Anterior cingulate cortex (tissue), 58 donors: Measurements from ENCODE around the gene COLQ.
"Not testable (repeated sequence)": the region's sequence is repeated elsewhere in the genome, so short reads cannot be mapped to it uniquely, and the experiment has no call there.

Source experiments
- DNase-seq, 58 donors: peaks; one replicate each; lab custom pipeline; 2025; lab: John Stamatoyannopoulos, UW

Gene COLQ

DNA sequence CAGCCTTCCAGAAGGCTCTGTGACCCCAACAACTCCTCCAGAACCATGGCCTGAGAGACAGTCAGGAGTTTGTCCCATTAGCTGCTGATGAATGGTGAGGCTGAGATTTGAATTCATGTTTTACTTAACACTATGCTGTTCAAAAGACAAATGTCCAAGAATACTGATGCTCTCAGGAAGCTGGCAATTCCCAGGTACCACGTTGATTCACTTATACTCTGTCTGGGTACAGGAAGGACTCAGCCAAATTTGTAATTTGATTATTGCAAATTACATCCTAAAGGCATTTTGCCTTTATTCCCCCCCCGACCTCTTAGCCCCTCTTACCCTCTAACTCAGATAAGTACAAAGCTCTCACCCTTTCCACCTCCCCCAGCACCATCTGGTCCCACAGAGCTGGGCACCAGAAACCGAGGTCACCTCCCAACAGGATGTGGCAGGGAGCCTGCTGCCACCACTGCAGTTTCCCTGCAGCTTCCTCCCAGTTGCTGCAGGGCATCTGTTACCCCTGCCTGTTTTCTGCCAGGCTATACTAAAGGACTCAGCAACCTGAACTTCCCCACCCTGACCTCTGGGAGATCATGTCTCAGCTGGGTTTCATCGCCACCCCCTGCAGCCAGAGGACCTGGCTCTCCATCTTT is 60.5 kb downstream of the COLQ start:
- DNase-seq = no peak

DNA sequence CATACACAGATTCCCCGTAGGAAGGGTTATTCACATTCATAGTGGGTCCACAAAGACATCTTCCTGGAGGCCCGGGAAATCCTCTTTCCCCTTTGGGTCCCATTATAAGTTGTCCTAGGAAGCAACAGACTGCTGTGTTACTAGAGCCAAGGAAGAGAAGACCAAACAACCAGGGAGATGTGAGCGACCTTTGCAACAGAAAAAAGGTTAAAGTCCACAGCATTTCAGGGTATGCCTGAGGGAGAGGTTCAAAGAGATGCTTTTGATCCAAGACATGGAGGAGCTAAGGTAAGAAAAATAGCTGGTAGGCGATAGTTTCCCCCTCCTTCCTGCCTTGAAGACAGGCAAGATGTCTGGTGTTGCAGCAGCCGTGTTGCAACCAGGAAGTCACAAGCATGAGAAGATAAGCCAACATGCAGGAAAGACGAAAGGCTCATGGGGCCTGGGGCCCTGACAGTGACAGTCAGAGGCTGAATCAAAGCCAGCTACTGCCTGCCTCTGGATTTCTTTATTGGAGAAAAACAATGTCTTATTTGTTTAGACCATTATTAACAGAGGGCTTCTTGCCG is 63.2 kb downstream of the COLQ start:
- DNase-seq = no peak

DNA sequence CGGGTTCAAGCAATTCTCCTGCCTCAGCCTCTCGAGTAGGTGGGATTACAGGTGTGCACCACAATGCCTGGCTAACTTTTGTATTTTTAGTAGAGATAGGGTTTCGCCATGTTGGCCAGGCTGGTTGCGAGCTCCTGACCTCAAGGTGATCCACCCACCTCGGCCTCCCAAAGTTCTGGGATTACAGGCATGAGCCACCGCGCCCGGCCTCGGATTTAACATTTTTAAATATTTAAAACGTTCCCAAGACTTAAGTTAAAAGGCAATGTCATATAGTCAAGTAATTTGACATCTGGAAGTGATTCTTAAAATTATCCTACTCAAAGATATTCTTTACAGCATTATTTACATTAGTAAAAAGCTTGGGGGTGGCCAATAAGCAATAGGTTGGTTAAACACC is 64.6 kb downstream of the COLQ start:
- not testable (repeated sequence) for DNase-seq

DNA sequence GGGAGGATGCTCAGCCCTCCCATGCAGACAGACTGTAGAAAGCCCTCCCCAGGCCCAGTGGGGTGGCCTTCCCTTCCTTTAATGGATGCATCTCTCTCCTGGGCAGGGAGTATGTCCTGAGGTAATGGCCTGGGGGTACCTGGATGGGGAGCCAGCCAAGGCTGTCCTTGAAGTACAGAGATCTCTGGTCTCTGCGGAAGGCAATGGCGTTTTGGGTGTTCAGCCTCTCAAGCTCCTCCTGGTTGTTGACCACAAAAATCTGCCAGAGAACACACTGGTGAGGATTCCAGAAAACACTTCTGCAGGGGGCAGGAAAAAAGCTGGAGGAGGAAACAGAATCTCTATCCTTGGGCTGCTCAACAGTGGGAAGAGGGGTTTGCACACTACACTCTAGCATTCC is 65.2 kb downstream of the COLQ start:
- no peak for DNase-seq

DNA sequence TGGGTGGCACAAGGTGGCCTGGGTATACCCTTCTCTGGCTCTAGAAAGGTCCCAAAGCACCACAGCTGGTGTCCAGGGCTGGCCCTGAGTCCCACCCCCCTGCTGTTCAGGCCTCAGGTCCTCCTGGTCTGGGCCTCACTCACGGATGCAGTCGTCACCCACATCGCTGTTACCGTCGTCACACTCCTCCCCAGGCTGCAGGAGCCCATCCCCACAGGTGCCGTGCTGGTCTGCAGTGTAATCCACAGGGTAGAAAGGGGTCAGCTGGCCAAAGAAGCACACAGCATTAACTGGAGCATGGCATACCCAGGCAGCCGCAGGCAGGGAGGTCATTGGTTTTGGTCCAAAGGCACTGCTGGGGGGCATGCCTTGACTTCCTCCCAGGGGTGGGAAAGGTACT is 65.8 kb downstream of the COLQ start:
- no peak for DNase-seq

DNA sequence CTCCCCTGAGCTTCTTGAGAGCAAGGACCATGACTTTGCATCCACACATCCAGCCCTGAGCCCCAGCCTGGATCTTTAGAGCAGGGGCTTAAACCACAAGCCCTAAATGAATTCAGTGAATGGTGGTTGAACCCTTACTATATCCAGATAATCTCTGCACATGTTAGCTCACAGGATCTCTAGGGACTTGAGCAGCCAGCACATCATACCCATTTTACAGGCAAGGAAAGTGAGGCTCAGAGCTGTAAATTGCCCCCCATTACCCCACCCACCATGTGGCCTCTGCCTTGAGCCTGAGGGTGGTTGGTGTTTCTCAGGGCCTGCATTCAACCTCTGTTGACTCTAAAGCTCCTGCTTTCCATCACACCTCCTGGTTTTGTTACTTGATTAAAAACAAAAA is 66.5 kb downstream of the COLQ start:
- DNase-seq = no peak

DNA sequence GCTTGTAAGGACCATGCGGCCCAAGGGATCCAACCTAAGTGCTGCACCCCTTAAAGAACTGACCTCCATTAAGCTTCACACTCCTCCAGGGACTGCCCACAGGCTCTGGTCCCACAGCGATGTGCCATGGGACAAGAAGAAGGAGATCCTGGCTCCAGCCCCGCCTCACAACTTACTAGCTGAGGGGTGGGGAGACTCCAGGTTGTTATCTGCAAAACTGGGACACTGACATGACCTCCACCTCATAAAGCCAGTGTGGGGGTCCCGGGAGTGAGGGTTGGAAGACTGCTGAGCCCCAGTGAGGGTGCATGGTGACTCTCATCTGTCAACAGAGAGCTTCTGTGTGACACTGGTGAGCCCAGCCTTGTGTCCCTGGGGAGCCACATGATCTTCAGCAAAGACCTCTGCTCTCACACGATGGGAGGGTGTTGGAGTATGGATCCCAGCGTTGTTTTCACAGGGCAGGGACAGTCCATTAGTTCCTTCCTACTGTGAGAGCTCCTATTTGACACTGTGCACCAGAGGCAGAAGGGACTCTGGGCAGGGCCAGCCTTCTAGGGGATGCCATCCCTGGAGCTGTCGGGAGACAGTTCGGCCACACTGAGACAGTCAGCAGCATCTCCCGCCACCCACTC is 67.4 kb downstream of the COLQ start:
- DNase-seq = no peak

DNA sequence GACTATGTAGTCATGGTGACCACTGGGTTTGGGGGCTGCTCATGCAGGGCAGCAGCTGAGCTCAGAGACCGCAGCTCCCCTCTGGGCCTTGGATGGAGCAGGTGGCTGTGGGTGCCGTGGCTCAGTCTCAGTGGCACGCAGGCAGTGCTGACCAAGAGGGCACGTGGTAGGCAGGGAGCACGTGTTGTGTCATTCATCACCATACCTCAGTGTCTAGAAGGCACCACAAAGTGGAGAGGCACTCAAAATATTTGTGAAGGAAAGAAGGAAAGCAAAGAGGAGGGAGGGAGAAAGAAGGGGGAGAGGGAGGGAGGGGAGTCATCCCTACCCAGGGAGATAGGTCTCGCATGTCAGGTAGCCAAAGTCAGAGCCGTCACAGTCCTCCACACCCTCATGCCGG is 68.0 kb downstream of the COLQ start:
- no peak for DNase-seq

DNA sequence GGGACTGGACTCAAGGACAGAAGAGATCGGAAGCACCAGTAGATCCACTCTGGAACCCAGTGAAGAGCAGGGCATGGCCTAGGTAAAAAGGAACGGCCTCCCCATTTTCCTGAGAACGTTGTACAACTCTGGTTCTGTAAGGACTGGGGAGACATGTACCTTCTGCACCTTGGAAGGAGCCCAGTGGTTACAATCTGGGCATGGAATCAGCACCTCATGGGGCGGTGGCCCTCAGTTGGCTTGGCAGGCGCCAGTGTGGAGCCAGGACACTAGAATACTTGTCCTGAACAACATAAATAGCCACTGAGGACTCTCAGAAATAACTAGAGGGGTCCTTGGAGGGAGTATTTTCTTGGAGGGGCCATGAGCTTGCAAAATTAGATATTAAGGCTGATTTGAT is 68.5 kb downstream of the COLQ start:
- no peak for DNase-seq

DNA sequence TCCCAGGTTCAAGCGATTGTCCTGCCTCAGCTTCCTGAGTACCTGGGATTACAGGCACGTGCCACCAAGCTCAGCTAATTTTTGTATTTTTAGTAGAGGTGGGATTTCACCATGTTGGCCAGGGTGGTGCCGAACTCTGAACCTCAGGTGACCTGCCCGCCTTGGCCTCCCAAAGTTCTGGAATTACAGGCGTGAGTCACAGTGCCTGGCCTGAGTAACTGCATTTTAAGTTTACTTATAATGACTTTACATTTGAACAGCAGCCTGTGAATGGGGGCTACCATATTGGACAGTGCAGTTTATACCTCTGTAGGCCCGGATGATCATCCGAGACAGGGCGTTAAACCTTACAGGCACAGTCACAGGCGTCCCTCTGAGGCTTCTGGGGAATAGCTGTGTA is 69.3 kb downstream of the COLQ start:
- no peak for DNase-seq

DNA sequence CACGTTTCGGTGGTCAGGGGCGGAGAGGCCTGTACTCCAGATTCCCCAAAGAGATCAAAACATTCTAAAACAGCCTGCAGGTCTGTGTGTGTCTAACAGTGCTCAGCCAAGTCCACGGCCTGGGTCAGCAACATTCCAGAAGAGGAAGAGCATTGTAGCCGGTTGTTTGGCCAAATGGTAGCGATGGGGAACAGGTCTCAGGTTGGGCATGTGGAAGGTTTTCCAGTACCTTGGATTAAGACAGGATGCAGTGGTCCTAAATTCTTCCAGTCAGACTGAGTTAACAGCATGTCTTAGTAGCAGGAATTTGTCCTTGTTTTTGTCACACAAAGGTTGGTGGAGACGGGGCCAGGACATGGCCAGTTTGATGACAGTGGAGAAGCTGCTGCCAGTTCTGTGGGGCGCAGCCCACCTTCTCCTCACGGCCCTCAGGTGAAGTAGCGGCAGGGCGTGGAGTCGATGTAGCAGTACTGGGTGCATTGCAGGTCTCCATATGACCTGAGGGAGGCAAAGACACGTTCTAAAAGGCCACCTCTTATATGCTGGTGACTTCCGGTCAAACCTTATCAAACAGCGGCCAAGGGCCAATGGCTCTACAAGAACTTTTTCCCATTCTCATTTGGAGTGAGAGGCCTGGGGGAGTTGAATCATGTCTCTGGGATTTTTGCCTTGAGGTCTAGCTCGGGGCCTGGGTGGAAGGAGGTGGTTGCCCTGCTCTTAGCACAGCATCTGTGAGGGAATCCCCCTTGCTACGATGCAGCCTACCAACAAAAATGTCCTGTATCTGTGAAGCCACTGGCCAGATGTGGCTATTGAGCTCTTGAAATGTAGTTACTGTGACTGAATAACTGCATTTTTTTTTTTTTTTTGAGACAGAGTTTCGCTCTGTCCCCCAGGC is 70.0 kb downstream of the COLQ start:
- DNase-seq = no peak

DNA sequence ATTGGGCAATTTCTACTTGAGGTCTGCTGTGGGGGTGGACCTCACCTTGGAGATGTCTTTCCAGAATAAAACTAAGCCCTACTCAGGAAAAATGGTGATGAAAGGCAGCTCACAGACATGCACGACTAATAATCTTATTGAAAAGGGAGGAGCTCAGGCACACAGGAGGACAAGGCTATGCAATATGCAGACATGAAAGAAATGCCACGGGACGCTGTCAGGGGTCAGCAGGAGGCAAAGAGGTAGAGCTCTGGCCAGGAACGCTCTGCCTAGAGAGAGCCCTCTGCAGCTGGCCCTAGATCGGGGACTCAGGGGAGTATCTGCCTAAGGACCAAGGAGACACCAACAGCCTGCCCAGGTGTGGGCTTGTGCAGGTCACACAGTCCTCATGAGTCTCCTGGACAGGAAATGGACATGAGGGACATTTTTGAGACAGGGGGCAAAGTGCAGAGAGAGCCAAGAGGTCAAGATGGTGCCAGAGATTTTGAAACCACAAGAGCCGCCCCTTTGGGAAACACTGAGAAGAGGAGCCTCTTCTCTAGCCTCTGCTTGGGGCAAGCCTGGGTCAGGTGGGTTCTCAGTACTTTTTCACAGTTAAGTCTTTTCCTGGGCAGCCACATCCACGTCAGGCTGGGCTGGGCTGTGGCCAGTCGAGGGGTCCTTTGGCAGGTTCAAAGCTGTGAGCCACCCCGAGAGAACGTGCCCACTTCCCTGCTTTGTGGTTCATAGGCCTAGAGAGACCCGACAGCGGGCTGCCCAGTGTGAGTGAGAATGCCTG is 70.9 kb downstream of the COLQ start:
- DNase-seq = no peak

DNA sequence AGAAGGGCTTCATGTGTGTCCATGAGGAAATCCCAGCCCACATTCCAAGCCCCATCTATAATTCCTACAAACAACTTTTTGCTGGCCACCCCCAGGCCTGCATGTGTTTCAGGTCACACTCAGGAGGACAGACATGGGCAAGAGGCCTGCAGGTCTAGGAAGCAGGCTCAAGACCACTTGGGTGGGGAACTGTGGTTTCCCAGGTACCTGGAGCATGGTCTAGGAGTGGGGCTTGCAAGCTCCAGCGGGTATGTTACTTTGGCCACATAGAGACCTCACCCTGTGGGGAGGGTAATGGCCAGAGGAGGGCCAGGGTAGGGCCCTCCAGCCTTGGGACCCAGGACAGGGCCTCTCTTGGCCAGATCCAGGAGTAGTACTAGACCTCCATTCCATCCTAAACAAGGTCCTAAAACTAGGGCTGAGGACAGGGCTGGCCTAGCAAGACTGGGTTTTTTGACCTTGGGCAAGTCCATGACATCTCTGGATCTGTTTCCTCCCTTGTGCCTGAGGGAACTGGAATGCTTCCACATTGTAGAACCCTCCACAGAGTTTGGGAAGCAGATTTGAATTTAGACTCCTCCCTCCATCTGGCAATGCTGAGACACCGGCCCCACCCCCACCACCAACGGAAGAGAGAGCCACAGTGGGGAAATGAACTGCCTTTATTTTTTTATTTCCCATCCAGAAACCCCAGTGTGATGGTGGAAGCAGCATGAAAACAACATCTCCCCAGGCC is 71.8 kb downstream of the COLQ start:
- no peak for DNase-seq

DNA sequence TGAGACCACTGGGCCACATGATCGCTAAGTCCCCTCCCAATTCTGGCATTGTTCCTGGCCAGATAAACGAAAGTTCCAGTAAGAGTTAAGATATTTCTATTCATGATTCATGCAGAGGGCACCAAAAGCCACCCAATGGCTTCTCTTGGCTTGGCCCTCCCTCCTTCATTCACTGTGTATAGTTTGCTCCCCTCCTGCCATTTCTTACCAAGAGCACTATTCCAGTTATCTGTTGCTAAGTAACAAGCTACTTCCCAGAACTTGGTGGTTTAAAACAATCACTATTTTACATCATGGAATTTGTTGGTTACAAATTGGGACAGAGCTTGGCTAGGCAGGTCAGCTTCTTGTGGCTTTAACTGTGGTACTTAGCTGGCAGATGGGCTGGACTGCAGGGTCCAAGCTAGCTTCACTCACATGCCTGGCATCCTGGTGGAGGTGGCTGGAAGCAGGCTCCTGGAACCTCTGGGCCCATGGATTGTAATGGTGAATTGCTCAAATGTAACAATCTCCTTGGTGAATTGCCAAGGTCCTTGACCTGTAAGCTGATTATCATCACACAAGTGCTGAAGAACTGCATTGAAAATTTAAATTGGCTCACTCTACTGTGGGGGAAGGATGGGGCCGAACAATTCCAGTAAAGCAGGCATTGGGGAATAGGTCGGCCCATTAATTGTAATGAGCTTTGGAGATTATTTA is 77.5 kb downstream of the COLQ start:
- DNase-seq = no peak

DNA sequence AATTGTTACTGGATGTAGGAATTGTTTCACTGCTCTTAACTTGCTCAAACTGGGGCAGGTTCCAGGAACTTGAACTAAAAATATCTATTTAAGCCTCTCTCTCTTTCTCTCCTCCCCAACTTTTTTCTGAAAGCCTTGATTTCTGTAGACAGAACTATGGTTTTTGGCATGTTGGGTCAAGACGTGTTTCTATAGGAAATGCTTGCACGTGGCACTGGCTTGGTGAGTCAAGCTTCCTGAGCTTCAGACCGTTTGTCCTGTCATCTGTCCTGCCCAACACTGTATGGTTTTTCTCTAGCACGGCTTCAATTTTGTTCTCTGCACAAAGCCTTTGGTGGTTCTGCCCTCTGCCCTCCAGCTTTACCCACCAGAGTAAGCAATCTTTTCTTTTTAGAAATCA is 80.6 kb downstream of the COLQ start:
- DNase-seq = no peak

DNA sequence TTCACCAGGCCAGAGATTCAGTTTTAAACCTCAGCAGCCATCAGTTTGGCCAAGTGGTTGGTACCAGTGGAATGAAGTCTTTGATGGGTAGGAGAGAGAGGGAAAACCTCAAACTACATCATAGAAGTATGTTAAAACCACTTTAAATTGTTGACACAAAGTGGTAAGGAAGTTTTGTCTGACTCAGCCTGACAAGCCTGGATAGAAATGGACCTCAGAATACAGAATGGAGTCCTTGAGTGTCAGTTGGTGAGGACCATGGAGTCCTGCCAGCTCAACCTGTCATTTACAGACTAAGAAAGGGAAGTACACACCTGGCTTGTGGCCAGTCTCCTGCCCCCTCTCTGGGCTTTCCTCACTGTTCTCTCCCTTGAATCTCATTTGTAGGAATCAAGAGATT is 82.0 kb downstream of the COLQ start:
- DNase-seq = no peak

DNA sequence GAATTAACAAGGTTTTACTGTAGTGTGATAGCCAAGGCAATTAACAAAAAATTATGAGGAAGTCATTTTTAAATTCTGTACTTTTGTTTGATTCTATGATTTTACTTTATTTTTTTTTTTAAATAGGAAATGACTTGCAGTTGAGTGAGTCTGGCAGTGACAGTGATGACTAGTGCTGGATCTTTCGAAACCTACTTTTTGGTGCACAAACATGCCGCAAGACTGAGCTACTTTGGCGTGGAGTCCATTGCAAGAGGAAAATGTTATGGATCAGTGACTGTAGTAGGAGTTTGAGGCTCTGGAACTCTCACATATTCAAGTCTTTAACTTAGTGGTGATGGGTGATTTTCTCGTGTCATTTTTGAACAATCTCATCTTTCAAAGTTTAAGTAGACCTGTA is 82.5 kb downstream of the COLQ start:
- no peak for DNase-seq

DNA sequence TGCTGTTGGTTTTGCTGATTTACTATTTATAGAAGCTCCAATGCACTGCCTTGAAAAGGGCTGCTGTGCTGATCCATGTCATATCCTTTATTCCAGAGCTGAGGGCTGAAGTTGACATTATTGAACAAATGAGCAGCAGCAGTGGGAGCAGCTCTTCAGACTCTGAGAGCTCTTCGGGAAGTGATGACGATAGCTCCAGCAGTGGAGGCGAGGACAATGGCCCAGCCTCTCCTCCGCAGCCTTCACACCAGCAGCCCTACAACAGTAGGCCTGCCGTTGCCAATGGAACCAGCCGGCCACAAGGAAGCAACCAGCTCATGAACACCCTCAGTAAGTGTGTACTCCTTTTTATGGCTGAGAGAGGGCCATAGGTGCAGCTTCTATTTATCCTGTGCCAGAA is 85.3 kb downstream of the COLQ start:
- peak in 14 of 58 donors; percentile 3 to 42 (median 8) for DNase-seq

DNA sequence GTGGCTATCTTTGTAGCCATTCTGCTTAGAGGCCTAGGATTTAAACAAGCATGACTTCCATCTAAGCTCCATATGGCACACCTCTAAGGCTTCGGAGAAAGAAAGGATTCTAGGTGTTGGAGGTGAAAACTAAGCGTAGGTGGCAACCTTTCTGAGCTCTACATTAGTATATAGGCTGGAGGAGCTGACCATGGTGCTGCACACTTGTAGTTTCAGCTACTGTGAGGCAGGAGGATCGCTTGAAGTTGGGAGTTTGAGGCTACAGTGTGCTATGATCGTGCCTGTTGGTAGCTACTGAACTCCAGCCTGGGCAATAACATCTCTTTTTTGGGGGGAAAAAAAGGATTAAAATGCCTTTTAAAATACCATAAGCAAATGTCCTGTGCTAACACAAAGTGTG is 86.8 kb downstream of the COLQ start:
- no peak for DNase-seq
